ENCODE results near the gene KRTAP19-8.

GRCh38 chr21:30988706-30989105 is 49.6 kb downstream of the KRTAP19-8 start:
- no peak for TF ChIP-seq CTCF (IDR thresholded peaks at IDR 0.05)
- no peak for TF ChIP-seq EP300 (IDR thresholded peaks at IDR 0.05)
